Stimulated activated CD8-positive, alpha-beta memory T cell treated with anti-CD3 and anti-CD28 coated beads, Interleukin-15, amount 100 ng/mL, for 1 hour (primary cell): ENCODE results near the gene VILL.

Source experiments
- DNase-seq: peaks from one replicate; pipeline ENCODE4 v3.0.0-alpha.2; 2020; ENCODE audit warnings: low read depth

VILL gene

DNA sequence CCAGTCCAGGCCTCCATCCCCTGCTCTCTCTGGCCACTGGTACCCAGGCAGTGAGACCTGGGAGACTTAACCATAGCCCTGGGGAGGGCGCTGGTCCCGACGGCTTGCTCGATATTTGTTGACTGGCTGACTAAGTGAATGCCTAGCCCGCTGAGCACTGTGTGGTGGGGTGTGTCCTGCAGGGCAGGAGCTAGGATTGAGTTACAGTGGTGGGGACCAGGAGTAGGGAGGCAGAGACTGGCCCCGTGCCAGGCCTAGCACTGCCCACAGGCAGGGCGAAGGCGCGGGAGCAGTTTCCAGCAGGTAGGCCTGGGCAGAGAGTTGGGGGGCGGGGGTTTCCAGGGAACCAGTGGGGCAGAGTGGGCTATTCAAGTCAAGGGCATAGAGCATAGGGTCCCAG, at the start of gene VILL:
Gene VILL, plus strand, starts transcription at position 260 of the 400 bp plus-strand sequence. CDS start 2,887 bp downstream, outside the sequence.
- no peak for DNase-seq

DNA sequence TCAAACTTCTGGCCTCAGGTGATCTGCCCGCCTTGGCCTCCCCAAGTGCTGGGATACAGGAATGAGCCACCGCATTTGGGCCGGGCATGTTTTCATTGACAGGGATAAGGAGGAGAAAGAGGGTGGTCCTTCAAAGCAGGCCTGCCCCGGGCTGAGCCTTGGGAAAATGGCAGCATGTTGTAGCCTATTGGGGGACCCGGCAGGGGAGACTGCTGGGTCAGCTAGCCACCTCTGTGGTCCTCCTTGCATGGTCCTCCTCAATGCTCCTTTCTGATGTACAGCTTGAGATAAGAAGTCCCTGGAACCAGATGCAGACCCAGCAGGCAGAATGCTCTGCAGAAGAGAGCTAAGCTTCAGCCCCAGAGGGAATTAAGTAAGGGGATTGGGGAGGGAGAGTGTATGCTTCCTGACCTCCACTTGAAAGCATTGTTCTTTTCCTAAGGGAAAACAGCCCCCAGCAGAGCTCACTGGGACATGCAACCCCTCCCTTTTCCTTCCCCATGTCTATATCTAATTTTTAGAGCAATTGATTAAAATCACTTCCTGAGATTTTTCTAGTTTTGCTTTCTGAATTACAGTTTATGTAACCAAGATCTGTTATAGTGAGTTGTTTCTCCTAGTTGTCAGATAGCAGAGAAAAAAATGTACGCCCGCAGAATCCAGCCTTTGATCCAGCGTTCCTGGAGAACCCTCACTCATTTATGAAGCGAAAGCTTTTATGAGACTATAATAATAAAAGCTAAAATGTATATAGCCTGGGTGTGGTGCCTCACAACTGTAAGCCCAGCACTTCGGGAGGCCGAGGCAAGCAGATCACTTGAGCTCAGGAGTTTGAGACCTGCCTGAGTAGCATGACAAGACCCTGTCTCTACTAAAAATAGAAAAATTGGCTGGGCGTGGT, 48.7 kb upstream of the VILL start:
- no peak for DNase-seq

GRCh38 chr3:37942646-37943045, 47.9 kb upstream of the VILL start:
- no peak for DNase-seq

GRCh38 chr3:37943126-37943525, 47.5 kb upstream of the VILL start:
- DNase-seq, result no peak

GRCh38 chr3:37943631-37944314, 46.8 kb upstream of the VILL start:
- DNase-seq, result no peak

GRCh38 chr3:37944391-37944842, 46.2 kb upstream of the VILL start:
- DNase-seq, result no peak

DNA sequence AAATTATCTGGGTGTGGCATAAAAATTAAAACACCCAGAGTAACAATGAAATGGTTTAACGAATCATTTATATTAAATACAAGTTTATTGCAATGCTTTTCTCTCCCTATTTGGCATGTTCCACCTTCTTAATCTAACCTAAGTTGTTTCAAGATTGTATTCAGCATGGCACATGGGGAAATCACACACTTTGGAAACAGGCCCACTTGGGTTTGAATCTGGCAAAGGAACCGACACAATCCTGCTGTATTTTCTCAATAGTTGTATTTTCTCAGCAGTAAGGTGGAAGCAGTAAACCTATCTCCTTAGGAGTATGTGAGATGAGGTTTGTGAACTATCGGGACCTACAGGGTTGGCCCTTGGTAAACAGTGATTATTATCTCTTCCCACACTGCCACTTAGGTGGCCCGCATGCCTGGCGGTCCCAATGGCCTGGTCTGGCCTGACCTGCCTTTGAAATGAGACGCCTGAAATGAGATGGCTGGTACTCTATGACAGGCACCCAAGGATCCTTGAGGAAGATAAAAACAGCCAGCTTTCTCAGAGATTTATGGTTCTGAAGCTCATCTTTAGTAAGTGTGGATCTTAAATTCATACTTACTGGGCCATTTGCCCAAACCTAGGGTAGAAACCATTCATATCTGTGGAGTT, 45.3 kb upstream of the VILL start:
- DNase-seq, result no peak

DNA sequence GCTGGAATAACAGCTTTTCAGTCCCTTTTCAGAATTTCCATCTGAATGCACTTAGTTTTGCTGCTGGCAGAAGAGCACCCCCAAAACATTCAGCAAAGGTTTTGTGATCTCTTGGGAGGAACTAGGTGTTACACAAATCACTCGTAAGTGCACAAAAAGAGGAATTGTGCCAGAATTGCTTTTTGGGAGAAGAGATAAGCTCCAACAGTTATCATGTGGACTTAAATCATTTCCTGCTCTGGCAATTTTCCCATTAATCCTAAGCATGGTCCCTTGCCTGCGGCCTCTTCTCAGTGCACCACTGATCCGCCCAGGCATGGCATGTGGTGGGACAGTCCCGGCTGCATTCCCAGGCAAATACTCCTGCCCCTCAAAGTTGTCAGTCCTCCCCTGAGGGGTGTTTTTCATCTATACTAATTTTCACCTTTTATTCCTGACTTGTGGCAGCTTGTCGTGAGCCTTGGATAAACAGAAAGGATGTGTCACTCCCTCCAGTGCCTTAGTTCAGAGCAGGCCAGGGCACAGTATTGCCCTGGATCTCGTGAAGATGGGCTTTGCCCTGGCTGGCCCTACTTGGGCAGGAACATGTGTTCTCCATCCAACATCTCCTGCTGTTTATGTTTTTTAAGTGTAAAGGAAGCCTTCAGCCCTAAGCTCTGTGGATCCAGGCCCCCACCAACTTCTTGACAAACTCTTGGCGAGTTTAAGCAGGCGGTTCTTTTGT, 44.6 kb upstream of the VILL start:
- no peak for DNase-seq

DNA sequence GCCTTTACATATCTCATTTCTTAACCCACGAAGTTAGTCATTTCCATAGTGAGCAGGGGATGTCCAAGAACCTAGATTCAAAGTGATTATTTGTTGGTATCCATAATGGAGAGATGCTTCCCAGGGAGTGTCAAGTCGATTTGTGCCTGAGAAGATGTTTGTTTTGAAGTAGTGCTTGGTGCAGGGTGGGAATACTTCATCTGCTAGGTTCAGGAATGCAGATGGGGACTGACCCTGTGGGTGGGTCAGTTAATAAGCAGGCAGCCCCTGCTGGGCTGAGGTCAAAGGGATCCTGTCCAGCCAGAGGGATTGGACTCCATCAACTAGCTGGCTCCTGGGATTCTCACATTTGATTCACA, 44.1 kb upstream of the VILL start:
- DNase-seq, result no peak

- no peak for DNase-seq
Observed at GRCh38 chr3:37949866-37950265, 40.7 kb upstream of the VILL start.

- DNase-seq, result no peak
Observed at GRCh38 chr3:37952564-37952963, 38.0 kb upstream of the VILL start.

GRCh38 chr3:37953226-37953625, 37.4 kb upstream of the VILL start:
- no peak for DNase-seq

DNA sequence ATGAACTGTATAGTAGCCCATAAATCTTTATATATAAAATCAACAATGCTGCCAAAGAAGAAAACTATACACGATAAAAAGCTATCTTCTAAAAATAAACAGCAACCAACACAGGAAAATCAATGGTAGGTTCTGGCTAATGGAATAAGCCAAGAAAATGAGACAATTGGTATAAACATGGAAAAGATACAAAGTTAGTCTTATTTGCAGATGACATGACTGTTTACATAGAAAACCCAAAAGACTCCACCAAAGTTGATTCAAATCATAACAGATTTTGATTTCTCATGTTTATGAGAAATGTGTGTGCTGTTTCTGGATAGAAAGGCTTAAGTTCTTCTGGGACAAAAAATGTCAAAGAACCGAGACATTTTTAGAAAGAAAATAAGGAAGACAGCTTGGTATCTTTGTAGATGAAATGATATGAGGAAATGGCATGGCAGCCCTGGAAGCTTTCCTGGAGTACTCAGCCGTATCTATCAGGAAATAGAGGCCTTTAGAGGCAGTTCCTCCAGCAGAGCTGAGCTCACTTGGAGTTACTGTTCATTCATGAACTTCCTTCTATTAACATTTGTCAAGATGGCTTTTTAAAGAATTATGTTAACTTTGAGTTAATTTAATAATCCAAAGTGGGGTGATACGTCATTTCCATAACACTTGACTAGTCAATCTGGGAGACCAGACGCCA, 36.7 kb upstream of the VILL start:
- no peak for DNase-seq

GRCh38 chr3:37954881-37955280, 35.7 kb upstream of the VILL start:
- DNase-seq, result no peak

- no peak for DNase-seq
Observed at GRCh38 chr3:37955918-37956707, 34.5 kb upstream of the VILL start.

- no peak for DNase-seq
Observed at GRCh38 chr3:37956723-37957538, 33.7 kb upstream of the VILL start.

GRCh38 chr3:37957539-37957936, 33.0 kb upstream of the VILL start:
- no peak for DNase-seq

- DNase-seq, result no peak
Observed at GRCh38 chr3:37961622-37962431, 28.8 kb upstream of the VILL start.

GRCh38 chr3:37963016-37963415, 27.6 kb upstream of the VILL start:
- DNase-seq, result no peak
